Stimulated activated CD4-positive, alpha-beta T cell treated with anti-CD3 and anti-CD28 coated beads, TNF-alpha, amount 100 ng/mL, for 4 hours (primary cell): Measurements from ENCODE around the gene SGIP1.
"Not testable (repeated sequence)": the region's sequence is repeated elsewhere in the genome, so short reads cannot be mapped to it uniquely, and the experiment has no call there.

Source experiments
- DNase-seq, 3 experiments: peaks; one replicate each; pipeline ENCODE4 v3.0.0-alpha.2; 2020; ENCODE audit warnings: low read depth in 3 of 3

SGIP1 gene

DNA sequence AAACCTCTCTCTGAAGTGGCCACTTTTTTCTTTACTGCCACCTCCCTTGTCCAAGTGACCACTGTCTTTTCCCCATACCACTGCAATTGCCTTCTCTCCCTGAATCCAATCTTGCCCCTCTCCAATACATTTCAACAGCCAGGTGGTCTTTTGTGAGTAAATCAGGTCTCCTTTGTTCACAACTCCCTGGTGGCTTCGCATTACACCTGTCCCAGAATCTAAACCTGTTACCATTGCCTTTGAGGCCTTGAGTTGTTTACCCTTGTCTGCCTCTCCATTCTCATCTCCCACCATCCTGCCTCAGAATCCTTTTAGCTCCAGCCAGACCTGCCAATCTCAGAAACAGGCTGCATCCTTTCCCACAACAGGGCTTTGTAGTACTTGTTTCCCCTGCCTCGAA lies 196.5 kb downstream of the SGIP1 start:
- DNase-seq: no peak

DNA sequence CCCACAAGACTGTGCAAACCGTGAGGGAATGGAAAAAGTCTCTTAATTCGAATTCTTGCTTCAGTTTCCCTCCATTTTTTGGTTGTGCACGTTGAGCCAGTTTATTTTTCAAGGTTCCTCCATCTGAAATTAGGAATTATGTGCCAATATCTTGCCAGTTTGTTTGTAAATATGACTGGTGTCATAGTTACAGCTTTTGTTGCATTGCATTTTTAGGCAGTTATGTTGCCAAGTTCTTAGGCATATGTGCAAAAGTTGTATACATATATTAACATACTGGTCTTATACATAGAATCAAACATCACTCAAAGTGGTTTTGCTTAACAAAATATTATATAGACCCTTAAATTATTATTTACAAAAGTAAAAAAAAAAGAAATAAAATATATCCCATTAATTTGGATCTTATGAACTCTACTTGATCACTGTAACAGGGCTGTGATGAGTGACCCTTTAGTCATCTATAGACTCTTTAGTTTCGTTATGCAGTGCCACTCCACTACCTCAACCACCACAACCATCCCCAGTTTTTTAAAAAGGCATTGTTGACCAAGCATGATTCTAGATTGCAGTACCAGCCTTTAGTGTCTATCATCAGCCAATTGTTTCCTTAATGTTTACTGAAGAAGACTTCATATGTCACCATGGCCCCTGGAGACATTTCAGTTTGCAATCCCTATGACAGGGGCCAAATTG lies 197.4 kb downstream of the SGIP1 start:
- DNase-seq: no peak

DNA sequence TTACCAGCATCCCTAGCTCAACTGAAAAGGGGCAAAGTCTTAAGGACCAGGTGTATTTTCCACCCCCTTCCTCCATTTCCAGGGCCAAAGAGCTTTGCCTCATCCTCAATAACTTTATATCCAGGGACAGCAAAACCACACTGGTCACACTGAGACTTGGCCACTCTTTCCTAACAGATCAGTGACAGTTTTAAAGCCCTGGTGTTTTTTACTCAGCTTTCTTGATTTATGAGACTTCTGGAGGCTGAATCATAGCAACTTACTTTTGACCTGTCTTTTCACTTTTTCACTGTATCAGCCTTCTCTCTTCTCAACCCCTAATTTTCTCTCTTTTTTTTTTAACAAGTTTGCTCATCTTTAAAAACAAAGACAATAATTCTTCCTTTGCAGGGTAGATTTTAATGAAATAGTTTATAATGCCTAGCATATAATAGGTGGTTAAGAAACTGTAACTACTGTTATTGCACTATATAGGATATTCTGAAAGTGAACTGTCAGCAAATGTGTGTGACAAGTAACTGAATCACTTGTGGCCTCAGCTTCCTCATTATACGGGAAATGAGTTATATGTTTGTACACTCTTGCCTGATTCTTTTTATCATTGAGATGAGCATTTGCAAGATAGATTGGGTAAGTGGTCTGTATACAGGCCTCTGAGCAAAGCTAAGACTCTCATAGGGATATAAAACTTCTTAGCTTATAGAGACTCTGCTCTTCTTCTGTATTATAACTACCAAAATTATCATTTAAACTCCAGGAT lies 198.6 kb downstream of the SGIP1 start:
- no peak for DNase-seq

DNA sequence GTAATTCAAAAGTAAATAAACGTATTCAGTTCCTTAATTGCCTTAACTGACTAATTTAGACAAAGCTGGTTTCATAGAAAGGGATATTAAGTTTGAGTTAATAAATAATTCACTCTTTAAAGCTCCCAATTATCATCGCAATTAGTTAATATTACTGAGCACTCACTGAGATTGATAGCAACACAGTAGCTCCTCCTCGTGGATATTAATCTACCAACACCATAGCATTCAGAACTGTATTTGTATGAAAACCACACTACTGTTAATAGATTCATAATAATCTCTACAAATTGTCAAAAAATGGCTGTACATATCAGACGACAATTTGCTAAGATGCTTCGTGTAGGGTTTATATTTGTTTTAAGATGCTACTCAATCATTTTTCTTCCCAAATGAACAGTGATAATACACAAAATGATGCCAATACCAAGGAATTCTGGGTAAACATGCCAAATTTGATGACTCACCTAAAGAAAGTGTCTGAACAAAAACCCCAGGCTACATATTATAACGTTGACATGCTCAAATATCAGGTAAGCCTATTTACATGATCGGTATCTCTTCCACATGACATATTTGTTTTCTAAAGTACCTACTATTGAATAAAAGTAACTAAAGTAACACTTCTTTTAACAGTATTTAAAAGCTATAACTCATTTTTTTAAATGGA lies 199.5 kb downstream of the SGIP1 start:
- DNase-seq: no peak

DNA sequence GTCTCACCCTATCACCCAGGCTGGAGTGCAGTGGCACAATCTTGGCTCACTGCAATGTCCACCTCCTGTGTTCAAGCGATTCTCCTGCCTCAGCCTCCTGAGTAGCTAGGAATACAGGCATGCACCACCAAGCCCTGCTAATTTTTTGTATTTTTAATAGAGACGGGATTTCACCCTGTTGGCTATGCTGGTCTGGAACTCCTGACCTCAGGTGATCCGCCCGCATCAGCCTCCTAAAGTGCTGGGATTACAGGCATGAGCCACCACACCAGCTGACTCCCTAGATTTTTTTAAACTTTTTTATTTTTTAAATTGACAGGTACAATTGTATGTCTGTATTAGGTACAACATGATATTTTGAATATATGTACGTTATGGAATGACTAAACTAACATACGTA lies 200.6 kb downstream of the SGIP1 start:
- DNase-seq: not testable (repeated sequence)

DNA sequence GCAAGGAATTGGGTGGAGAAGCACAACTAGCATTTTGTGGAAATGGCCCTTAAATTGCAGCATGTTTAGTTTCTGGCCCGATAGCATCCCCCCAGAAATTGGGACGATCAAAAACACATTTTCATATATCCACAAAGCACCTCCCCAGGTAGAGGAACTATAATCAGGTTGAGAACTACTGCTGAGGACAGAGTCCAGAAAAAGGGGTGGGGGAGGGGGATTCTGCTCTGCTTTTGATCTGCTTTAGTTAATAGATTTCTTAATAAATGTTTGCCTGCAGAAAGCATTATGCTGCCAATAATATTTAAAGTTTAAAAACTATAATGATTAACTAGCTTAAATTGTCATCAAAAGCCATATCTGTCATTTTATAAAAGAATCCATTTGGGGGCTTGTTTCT lies 203.9 kb downstream of the SGIP1 start:
- DNase-seq: no peak

DNA sequence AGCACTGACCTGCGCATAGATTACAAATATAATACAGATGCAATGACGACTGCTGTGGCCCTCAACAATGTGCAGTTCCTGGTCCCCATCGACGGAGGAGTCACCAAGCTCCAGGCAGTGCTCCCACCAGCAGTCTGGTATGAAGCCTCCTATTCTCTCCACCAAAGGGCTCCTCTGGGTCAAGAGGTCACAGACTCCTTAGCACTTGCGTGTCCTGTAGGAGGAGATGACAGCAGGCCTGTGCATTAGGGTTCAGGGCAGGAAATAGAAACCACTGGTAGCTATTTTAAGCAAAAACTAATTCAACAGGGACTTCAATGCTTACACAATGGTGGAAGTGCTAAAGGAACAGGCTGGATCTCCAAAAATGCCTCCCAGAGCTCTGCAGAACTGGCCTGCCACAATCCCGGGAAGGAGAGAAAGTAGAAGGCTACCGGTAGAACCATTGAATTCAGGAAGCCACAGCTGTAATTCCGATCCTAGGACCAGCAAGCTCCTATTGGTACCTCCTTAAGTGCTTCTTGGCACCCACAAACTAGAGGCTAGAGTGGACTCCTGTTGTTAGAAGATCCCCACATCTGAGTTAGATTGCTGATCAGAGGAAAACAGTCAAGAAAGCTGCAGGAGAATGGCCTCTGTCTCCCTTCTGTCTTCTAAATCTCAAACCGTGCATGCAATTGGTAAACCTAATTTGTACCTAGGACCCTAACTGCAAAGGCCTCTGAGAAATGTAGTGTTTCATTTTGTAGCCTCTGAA lies 205.6 kb downstream of the SGIP1 start:
- DNase-seq: no peak

DNA sequence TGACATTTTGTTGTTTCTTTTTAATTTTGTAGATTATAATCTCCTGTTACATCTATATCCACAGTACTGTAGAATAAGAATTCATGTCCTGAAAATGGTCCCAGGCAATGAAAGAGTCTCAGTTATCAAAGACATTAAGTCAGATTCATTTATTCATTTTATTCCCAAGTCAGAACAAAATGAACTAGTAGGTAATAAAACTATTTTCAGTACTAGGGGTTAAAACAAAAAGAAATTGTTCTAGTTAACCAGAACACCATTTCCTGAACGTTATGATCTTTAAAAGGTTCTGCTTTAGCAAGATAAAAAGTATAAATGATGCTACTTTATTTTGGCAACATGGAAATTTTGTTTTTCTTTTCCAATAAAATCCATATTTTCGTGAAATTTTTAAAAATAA lies 211.5 kb downstream of the SGIP1 start:
- DNase-seq: no peak

DNA sequence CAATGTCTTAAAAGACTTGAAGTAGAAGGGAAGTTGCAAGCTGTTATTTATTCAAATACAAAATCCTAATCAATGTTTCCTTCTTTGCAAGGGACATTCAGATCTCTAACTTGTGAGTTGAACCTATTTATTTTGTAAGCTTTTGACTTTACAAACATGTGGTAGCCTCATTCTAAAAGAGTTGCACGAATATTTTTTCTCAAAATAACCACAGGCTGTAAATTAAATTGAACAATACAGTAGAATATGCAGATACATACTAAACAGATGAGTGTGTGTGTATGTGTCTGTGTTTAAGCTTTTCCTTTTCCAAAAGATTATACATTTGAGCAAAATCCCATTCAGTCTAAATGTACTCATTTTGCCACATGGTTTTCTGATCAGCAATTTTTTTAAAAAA lies 213.5 kb downstream of the SGIP1 start:
- DNase-seq: no peak

DNA sequence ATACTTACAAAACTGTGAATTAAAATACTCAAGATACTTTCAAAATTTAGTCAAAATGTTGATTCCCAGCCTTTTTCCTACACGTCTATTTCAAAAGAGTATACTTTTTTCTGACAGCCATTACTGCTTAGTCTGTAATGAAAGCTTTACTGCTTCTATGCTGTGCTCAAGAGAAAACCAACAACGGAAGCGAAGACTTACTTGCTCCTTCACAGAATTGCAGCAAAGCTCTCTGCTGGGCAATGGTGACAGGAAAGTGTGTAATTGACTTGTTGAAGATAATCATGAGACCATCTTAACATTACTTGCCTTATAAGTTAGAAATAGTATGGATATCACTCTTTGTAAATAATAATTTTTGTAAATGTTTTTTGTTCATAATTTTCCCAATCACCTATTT lies 216.6 kb downstream of the SGIP1 start:
- DNase-seq: no peak

DNA sequence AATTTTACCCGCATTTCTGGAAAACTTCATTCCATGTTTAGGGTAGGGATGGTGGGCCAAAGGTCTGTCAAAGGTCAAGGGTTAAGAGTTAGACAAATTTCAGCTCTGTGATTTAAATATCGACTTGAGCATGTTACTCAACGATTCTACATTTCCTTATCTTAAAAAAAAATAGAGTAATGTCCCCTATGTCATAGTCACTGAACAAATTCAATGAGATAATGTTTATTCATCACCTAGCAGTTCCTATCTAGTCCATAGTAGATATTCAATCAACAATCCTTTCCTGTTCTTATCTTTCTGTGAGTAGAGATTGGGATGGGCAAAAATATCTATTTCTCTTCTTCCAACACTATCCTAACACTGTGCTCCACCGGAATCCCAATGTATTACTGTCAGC lies 217.2 kb downstream of the SGIP1 start:
- DNase-seq: no peak

DNA sequence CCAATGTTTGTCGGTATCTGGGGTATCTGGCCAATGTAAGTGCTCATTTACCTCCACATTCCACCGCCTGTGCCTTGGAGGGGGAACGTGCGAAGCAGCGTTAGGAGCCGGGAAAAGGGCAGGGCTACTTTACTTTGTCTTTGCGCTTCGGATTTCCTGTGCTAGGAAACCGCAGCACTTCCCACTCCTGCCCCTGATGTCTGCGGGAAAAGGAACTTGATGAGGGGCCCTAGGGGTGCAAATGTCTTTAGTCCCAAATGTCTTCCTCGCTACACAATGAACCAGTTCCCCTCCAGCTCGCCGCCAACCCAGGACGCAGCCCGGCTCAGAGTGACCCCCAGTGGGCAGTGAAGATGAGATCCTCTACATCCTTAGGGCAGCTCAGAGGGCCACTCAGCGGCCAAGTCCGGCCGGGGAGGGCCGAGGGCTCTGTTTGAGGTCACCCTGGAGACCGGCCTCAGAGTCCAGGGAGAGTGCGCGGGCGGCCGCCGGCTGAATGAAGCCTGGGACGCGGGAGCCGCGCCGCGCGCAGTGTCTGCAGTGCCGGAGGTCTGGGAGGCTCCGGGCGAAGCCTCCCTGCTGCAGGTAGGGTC lies 218.1 kb downstream of the SGIP1 start, which contains the start of gene DYNLT5:
Gene DYNLT5 (plus strand): TSS at position 460 of the 593 bp plus-strand sequence. CDS start 2,200 bp downstream, outside the sequence.
- DNase-seq: no peak

DNA sequence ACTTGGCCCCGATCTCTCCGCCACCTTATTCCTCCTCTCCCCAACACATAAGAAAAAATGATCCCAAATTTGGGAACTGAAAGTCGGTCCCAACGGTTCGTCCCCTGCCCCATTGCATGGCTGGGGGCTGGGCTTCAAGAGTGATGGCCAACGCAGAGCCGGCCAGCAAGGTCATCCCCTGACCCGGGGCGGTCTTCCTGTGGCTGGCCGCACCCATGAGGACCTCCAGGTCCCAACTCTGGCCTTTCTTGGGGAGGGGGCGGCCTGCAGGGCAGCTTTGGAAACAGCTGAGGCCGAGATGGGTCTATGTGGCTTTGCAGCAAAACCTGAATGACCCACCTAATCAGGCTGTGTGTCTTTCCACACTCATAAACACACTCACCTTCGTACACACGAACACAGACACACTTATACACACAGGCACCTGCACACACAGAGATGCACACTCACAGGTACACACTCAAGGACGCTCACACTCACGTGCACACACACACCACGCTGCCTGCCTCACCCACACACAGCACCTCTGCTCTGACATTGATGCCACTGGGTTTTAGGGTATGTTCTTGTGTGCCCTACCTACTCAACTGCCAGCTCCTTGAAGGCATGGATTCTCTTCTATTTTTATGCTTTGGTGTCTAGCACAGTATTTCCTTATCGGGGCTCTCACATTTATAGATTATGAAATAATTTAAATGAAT lies 218.9 kb downstream of the SGIP1 start:
- DNase-seq: no peak

DNA sequence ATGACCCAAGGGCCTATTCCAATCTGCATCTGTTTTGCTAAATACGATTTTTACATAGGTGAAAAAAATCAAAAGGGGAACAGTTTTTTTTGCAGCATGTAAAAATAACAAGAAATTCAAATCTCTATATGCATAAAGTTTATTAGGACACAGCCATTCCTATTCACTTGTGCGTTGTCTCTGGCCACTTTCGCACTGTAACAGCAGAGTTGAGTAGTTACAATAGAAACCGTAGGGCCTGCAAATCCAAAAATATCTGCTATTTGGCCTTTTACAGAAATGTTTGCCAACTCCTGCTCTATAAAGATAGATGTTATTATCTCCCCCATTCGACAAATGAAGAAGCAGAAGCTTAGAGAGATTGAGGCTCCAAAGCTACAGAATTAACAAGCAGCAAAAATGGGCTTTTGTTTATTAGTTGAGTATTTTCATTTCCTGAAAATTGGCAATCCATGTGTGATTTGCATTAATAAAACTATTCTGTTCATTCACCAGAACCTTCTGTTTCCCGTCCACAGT lies 223.8 kb downstream of the SGIP1 start:
- DNase-seq: no peak

DNA sequence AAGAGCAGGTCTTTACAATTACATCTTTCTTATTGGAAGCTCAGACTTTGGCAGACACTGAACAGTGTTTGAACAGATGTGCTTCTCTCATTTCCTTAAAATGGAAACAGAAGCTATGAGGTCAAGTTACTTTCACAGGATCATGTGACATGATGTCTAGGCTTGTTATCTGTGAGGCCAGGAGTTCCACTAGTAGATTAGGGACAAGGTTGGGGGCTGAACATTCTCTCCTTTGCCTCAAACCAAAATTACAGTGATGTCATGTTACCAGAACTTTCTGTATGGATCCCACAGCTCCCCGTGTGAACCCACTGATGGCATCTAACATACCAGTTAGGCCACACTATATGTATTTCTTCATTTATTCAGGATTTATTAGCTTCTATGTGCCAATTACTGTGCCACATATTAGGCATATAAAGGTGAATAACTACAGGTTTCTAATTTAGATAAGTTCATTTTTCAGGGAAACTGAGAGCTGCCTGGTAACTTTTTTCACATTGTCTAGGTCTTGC lies 224.3 kb downstream of the SGIP1 start:
- DNase-seq: no peak

DNA sequence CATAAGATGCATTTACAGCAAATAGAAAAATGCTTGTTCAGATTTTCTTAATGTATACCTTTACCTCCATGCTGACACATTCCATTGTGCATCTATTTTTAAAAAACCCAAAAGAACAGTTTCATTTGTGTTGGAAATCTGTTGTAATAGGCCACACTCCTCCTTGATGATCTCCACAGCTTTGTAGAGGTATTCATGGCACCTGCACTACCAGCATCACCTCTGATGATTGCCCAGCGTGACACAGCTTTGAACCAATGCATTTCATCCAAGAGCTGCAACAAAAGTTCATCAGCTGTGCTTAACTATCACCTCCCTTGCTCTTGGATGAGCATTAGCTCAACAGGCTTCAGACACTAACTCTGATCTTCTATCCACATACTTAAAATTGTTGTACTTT lies 226.6 kb downstream of the SGIP1 start:
- DNase-seq: no peak

DNA sequence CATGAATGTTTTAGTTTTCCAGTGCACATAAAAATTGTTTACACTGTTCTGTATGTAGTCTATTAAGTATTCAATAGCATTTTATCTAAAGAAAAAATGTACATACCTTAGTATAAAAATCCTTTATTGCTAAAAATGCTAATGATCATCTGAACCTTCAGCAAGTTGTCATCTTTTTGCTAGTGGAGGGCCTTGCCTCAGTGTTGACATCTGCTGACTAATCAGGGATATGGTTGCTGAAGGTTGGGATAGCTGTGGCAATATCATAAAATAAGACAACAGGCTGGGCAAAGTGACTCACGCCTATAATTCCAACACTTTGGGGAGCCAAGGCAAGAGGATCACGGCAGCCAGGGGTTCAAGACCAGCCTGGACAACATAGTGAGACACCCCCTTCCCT lies 227.3 kb downstream of the SGIP1 start:
- DNase-seq: no peak

DNA sequence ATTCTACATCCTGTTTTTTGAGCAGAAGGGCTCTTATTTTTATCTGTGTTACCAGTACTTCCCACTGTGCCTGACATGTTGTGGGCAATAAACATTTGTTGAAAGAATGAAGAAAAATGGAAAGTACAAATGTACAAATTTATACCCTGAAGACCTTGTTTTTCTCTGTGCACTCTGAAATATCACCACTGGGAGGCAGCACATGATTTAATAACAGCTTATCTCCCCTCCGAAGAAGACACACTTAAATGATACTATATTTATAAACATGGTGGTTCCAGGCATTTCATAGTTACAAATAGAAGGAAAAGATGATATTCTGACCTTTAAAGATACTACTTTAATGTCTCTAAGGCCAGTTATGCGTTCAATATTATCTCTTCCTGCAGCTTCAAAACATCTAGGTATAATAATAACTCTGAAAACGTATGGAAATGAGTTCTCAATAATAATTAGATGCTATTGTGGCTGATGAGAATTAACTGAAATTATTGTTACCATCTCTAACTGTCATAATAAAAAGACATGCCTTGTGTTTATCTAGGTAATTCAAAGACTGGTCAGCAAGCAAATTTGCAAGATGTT lies 231.1 kb downstream of the SGIP1 start:
- DNase-seq: peak in 1 of 3 experiments; percentile 44

DNA sequence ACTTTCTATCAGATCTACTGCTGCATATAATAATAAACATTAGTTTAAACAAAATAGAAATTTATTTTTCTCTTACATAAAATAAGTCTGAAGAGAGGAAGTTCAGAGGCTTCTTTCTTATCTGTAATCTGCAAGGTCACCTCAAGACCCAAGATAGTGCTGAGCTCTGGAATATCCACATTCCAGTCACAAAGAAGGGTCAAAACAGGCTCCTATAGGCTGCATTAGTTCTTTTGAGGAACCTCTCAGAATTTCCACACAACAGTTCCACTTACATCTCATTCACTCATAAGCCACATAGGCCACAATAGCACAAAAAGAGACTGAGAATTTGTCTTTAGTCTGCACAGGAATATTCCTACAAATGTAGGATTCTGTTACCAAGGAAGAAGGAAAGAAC lies 233.7 kb downstream of the SGIP1 start:
- no peak for DNase-seq

DNA sequence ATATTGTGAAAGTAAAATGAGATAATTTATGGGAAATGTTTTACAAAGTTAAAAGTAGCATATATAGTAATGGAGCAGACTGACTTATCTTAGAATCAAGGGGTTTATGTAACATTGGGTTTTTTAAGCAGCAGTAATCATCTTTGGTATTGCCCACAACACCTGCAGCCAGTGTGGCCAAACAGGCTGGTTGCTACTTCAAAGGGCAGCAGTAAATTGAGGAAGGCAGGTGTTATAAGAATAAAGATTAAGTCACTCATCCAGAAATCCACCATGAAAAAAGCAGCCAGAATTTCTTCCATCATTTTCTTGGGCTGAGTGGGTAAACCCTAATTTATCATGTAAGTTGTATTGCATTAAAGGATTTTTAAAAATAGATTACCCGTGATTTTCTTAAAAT lies 235.0 kb downstream of the SGIP1 start:
- DNase-seq: no peak
